HL-60 (cell line): ENCODE data around the gene GPALPP1.

Experiments used
- GABPA ChIP-seq: IDR thresholded peaks from 2 replicates; pipeline ENCODE4 v1.6.1; 2012; ENCODE audit warnings: low read depth
- POLR2AphosphoS5 ChIP-seq: IDR thresholded peaks from 2 replicates; pipeline ENCODE4 v1.6.1; 2012; ENCODE audit warnings: low read depth
- TF ChIP-seq, protein P1 (sequence below): IDR thresholded peaks from one replicate; pipeline ENCODE4 v1.5.1; 2011; ENCODE audit warnings: low read length, control low read depth, inconsistent platforms; ENCODE audit not compliant: insufficient read depth
- TF ChIP-seq, protein P2 (sequence below): IDR thresholded peaks from 2 replicates; pipeline ENCODE4 v1.6.1; 2012; ENCODE audit warnings: low read depth; ENCODE audit not compliant: insufficient replicate concordance

- TF ChIP-seq, protein P1, sequence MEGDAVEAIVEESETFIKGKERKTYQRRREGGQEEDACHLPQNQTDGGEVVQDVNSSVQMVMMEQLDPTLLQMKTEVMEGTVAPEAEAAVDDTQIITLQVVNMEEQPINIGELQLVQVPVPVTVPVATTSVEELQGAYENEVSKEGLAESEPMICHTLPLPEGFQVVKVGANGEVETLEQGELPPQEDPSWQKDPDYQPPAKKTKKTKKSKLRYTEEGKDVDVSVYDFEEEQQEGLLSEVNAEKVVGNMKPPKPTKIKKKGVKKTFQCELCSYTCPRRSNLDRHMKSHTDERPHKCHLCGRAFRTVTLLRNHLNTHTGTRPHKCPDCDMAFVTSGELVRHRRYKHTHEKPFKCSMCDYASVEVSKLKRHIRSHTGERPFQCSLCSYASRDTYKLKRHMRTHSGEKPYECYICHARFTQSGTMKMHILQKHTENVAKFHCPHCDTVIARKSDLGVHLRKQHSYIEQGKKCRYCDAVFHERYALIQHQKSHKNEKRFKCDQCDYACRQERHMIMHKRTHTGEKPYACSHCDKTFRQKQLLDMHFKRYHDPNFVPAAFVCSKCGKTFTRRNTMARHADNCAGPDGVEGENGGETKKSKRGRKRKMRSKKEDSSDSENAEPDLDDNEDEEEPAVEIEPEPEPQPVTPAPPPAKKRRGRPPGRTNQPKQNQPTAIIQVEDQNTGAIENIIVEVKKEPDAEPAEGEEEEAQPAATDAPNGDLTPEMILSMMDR: no peak
- TF ChIP-seq, protein P2, sequence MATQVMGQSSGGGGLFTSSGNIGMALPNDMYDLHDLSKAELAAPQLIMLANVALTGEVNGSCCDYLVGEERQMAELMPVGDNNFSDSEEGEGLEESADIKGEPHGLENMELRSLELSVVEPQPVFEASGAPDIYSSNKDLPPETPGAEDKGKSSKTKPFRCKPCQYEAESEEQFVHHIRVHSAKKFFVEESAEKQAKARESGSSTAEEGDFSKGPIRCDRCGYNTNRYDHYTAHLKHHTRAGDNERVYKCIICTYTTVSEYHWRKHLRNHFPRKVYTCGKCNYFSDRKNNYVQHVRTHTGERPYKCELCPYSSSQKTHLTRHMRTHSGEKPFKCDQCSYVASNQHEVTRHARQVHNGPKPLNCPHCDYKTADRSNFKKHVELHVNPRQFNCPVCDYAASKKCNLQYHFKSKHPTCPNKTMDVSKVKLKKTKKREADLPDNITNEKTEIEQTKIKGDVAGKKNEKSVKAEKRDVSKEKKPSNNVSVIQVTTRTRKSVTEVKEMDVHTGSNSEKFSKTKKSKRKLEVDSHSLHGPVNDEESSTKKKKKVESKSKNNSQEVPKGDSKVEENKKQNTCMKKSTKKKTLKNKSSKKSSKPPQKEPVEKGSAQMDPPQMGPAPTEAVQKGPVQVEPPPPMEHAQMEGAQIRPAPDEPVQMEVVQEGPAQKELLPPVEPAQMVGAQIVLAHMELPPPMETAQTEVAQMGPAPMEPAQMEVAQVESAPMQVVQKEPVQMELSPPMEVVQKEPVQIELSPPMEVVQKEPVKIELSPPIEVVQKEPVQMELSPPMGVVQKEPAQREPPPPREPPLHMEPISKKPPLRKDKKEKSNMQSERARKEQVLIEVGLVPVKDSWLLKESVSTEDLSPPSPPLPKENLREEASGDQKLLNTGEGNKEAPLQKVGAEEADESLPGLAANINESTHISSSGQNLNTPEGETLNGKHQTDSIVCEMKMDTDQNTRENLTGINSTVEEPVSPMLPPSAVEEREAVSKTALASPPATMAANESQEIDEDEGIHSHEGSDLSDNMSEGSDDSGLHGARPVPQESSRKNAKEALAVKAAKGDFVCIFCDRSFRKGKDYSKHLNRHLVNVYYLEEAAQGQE: no peak
- no peak for TF ChIP-seq GABPA
- no peak for TF ChIP-seq POLR2AphosphoS5
Measured at GRCh38 chr13:44961997-44962396, 27.3 kb upstream of the GPALPP1 start.
